ENCODE results near the gene TMEM266.

TMEM266 gene

GRCh38 chr15:76252249-76252648 is 192.5 kb downstream of the TMEM266 start:
- no peak for TF ChIP-seq CTCF (IDR thresholded peaks at IDR 0.05; ENCODE audit: low read depth, low read length)
- DNase-seq (ENCODE audit: low read depth, low spot score): no peak

GRCh38 chr15:76253691-76254473 is 194.1 kb downstream of the TMEM266 start:
- no peak for TF ChIP-seq CTCF (IDR thresholded peaks at IDR 0.05; ENCODE audit: low read depth, low read length)
- in situ Hi-C loops (cut with HindIII; ENCODE audit: low sequenced_read_pairs): no loop called here
- peak; percentile 18 for DNase-seq (ENCODE audit: low read depth, low spot score)
- H3K4me3 ChIP-seq (ENCODE audit: low read depth, low read length): no peak overlapping the region

More at GRCh38 chr15:76252249-76252648, 192.5 kb downstream of the TMEM266 start:
- in situ Hi-C loops (cut with HindIII; ENCODE audit: low sequenced_read_pairs): no loop called here
- H3K4me3 ChIP-seq (ENCODE audit: low read depth, low read length): no peak overlapping the region
